ENCODE data around the gene PEMT. TPM values are rescaled to one million over a fixed set of nuclear protein-coding genes. Genes with fewer than 3 reads are reported as not detected.

The PEMT gene
- total and polyA plus RNA-seq, 7 donors = 15.9 to 79.0 (median 26.0) TPM

GRCh38 chr17:17569691-17570090 is 21.8 kb downstream of the PEMT start:
- no peak overlapping the region for H3K27ac ChIP-seq
- no peaks in the 10 kb centered on the region for H3K27me3 ChIP-seq (ENCODE audit: insufficient read depth in 3 of 3, low read length in 2 of 3)
- H3K4me1 ChIP-seq = peaks cover 41% of the 10 kb centered on the region
- DNase-seq (no peak), ATAC-seq (no peak)
- no peak for TF ChIP-seq CTCF (IDR thresholded peaks at IDR 0.05)
- H3K9me3 ChIP-seq = no peaks in the 10 kb centered on the region
- H3K36me3 ChIP-seq (ENCODE audit: insufficient read depth in 1 of 2, low read depth in 1 of 2) = no peaks in the 10 kb centered on the region
- H3K4me3 ChIP-seq = no peak overlapping the region
- WGBS, 3 donors = 25 to 51% (median 26%) methylated on average over 4 of the region's 4 CpGs
- intact Hi-C loops (cut with DNase I) = loop anchor here (1.0 to 5.0 kb wide), 6 partner anchors 42 to 215 kb away; partner anchors contain the start of gene RASD1 (in 2 of the 2)

GRCh38 chr17:17568772-17569195 is 22.7 kb downstream of the PEMT start:
- no peaks in the 10 kb centered on the region for H3K36me3 ChIP-seq (ENCODE audit: insufficient read depth in 1 of 2, low read depth in 1 of 2)
- H3K27me3 ChIP-seq (ENCODE audit: insufficient read depth in 3 of 3, low read length in 2 of 3) = no peaks in the 10 kb centered on the region
- ATAC-seq (peak; percentile 39 to 72 (median 56)), DNase-seq (peak; percentile 74 to 91)
- 49 to 67% (median 51%) methylated on average over 6 of the region's 6 CpGs for WGBS, 3 donors
- no peak overlapping the region for H3K4me3 ChIP-seq
- TF ChIP-seq CTCF (IDR thresholded peaks at IDR 0.05) = peak; percentile 76
- H3K9me3 ChIP-seq = no peaks in the 10 kb centered on the region
- intact Hi-C loops (cut with DNase I) = loop anchor here (5.0 kb wide), 1 partner anchor 41 kb away; no protein-coding TSS in a partner anchor
- H3K4me1 ChIP-seq = peaks cover 41% of the 10 kb centered on the region
- H3K27ac ChIP-seq = no peak overlapping the region

- no peaks in the 10 kb centered on the region for H3K36me3 ChIP-seq (ENCODE audit: insufficient read depth in 1 of 2, low read depth in 1 of 2)
- peak overlapping the region; percentile 1 for H3K4me3 ChIP-seq
- intact Hi-C loops (cut with DNase I) = loop anchor here (1.0 to 5.0 kb wide), 2 partner anchors 40 to 70 kb away; no protein-coding TSS in a partner anchor
- H3K9me3 ChIP-seq = no peaks in the 10 kb centered on the region
- peak overlapping the region; percentile 70 for H3K27ac ChIP-seq
- peaks cover 41% of the 10 kb centered on the region for H3K4me1 ChIP-seq
- no peak for TF ChIP-seq CTCF (IDR thresholded peaks at IDR 0.05)
- no peaks in the 10 kb centered on the region for H3K27me3 ChIP-seq (ENCODE audit: insufficient read depth in 3 of 3, low read length in 2 of 3)
- 16 to 24% (median 23%) methylated on average over 7 of the region's 7 CpGs for WGBS, 3 donors
- ATAC-seq (peak; percentile 79 to 88 (median 85)), DNase-seq (peak; percentile 79 to 93)
These were observed 23.9 kb downstream of the PEMT start for GRCh38 chr17:17567631-17568030.

GRCh38 chr17:17566896-17567513 is 24.5 kb downstream of the PEMT start:
- Histone ChIP-seq H3K4me3 (peak overlapping the region; percentile 1), H3K4me1 (peaks cover 46% of the 10 kb centered on the region), H3K9me3 (no peaks in the 10 kb centered on the region), H3K36me3 (ENCODE audit: insufficient read depth in 1 of 2, low read depth in 1 of 2) (no peaks in the 10 kb centered on the region), H3K27me3 (ENCODE audit: insufficient read depth in 3 of 3, low read length in 2 of 3) (no peaks in the 10 kb centered on the region), H3K27ac (peak overlapping the region; percentile 70)
- WGBS, 3 donors = 21 to 36% (median 32%) methylated on average over 11 of the region's 11 CpGs
- intact Hi-C loops (cut with DNase I) = loop anchor here (1.0 to 5.0 kb wide), 2 partner anchors 40 to 70 kb away; no protein-coding TSS in a partner anchor
- peak; percentile 54 to 89 for DNase-seq
- ATAC-seq = peak; percentile 67 to 82 (median 81)
- no peak for TF ChIP-seq CTCF (IDR thresholded peaks at IDR 0.05)

All from psoas muscle (tissue), 8 donors.